ENCODE measurements around the gene IL12A.

The IL12A gene

GRCh38 chr3:160038862-160039562 lies 50.4 kb downstream of the IL12A start:
- DNase-seq = no peak

GRCh38 chr3:160040181-160040580 lies 51.5 kb downstream of the IL12A start:
- DNase-seq = no peak

GRCh38 chr3:160041465-160041864 lies 52.8 kb downstream of the IL12A start:
- no peak for DNase-seq

- no peak for DNase-seq
Observed at GRCh38 chr3:160044121-160044520, 55.5 kb downstream of the IL12A start.
